Stimulated activated naive CD8-positive, alpha-beta T cell treated with anti-CD3 and anti-CD28 coated beads, Interleukin-15, Interleukin-2, amounts not matched to agents 100 ng/mL and 50 ng/mL, for 24 hours (primary cell): Measurements from ENCODE around the gene ZSCAN18.
A peak's percentile ranks its signal among the peaks of the same experiment; 100 is the strongest.
"Not testable (repeated sequence)": the region's sequence is repeated elsewhere in the genome, so short reads cannot be mapped to it uniquely, and the experiment has no call there.

Experiments
- H3K27ac Mint-ChIP-seq: one replicate; pipeline ENCODE4 v1.8.0; 2021; ENCODE audit warnings: mild to moderate bottlenecking, mixed read lengths
- H3K27me3 Mint-ChIP-seq: one replicate; pipeline ENCODE4 v1.8.0; 2021; ENCODE audit warnings: mixed read lengths
- H3K36me3 Mint-ChIP-seq: one replicate; pipeline ENCODE4 v1.8.0; 2021; ENCODE audit warnings: low read depth, mixed read lengths
- H3K4me1 Mint-ChIP-seq: one replicate; pipeline ENCODE4 v1.8.0; 2021; ENCODE audit warnings: low read depth, mixed read lengths
- H3K4me3 Mint-ChIP-seq: one replicate; pipeline ENCODE4 v1.8.0; 2021; ENCODE audit warnings: mild to moderate bottlenecking, mixed read lengths
- H3K9me3 Mint-ChIP-seq: one replicate; pipeline ENCODE4 v1.8.0; 2021; ENCODE audit warnings: mixed read lengths

ZSCAN18 gene

DNA sequence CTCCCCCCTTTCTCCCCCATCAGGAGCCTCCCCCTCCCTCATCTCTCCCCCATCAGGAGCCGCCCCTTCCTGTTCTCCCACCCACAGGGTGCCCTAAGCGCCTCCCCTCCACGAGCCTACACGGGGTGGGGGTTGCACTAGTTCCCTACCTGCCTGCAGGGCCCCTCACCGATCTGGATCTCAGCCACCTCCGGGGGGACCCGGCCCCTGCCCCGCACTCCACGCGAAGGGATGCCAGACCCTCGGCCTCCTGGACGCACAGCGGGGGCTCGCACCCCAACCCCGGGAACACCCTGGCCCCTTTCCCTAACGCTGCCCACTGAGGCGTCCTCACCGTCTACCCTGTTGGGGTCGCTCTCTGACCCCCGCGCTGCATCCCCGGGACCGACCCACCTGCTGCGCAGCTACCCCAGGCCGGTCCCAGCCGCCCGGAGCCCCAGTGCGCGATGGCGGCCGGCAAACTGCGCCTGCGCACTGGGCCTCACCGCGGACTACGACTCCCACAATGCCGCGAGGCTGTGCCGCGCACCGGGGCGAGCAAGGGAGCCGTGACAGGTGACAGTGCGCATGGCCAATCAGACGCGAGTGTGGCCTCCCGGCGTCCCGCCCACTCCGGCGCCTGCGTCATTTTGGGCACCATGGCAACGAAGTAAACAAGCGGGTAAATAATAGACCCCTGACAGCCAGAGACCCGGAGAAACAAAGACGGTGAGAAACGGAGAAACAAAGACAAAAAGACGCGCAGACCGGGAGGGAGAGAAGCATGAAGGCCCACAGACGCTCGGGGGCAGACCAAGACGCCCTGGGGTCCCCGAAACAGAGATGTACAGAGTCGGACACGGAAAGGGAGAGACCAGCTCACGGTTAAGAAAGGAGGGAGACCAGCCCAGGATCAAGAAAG lies at the start of gene ZSCAN18:
Gene ZSCAN18 (minus strand): TSS at position 451 of the 901 bp plus-strand sequence. CDS start 7,964 bp downstream, outside the sequence.
- Mint-ChIP-seq H3K9me3 (peaks cover 26% of the 10 kb centered on the region), H3K27me3 (no peaks in the 10 kb centered on the region), H3K4me3 (peak within 1 kb of the TSS; percentile 86), H3K4me1 (peaks cover 13% of the 10 kb centered on the region), H3K27ac (peak within 1 kb of the TSS; percentile 98), H3K36me3 (peaks cover 34% of the 10 kb centered on the region)

GRCh38 chr19:58147475-58147874 lies 49.4 kb upstream of the ZSCAN18 start:
- H3K27me3 Mint-ChIP-seq, H3K27ac Mint-ChIP-seq, H3K4me3 Mint-ChIP-seq: not testable (repeated sequence)
- Mint-ChIP-seq H3K36me3 (peaks cover 39% of the 10 kb centered on the region), H3K4me1 (peaks cover 18% of the 10 kb centered on the region), H3K9me3 (peaks cover 19% of the 10 kb centered on the region)

DNA sequence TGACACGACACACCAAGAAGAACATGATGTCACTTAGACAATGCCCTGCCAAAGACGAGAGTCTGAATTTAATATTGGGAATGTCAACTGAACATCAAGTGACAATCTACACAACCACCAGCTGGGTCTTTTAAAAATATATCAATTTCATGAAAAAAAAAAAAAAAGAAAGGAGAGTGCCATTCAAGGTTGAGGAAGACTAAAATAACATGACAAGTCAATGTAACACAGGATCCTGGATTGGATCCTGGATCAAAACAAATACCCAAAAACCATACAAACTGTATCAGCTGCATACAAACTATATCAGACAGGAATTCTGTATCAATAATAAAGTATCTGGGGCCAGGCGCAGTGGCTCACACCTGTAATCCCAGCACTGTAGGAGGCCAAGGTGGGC lies 47.8 kb upstream of the ZSCAN18 start:
- no peak overlapping the region for H3K27ac Mint-ChIP-seq
- peaks cover 50% of the 10 kb centered on the region for H3K36me3 Mint-ChIP-seq
- H3K9me3 Mint-ChIP-seq, result peaks cover 17% of the 10 kb centered on the region
- no peak overlapping the region for H3K4me3 Mint-ChIP-seq
- peaks cover 14% of the 10 kb centered on the region for H3K4me1 Mint-ChIP-seq
- no peaks in the 10 kb centered on the region for H3K27me3 Mint-ChIP-seq

DNA sequence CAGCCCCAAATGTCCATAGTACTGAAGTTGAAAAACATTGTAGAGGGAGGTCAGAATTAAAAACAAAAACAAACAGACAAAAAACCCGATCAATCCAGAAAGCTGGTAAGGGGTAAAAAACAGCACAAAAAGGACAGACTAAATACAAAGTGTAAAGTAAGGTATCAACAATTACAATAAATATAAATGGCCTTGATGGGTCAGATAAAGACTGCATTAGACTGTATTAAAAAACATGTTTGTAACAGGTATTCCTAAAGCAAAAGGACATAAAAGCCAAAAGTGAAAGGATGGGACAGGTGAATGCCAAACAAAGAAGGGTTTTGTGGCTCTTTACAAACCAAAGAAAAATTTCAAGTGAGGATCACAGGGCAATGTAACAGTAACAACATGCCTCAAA lies 36.2 kb upstream of the ZSCAN18 start:
- Mint-ChIP-seq H3K4me3 (no peak overlapping the region), H3K4me1 (no peaks in the 10 kb centered on the region), H3K9me3 (peaks cover 49% of the 10 kb centered on the region), H3K36me3 (peaks cover 92% of the 10 kb centered on the region), H3K27ac (no peak overlapping the region), H3K27me3 (no peaks in the 10 kb centered on the region)

DNA sequence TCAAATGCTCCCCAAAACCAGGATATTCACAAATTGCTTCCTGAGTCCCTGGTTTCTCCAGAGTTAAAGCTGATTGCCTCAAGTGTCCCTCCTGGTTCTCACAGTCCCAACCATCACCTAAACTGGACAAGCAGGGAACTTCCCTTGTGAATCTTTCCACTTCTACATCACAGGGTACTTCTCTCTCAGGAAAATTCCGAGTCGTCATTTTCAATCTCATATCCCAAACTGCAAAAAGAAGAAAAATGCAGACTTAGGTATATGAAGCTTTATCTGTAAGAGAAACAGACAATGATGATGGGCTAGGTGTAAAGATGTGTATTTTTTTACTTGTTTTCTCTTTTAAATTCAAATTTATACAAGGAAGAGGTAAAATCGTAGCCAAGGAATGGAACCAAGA lies 31.3 kb upstream of the ZSCAN18 start:
- peaks cover 60% of the 10 kb centered on the region for H3K9me3 Mint-ChIP-seq
- peaks cover 87% of the 10 kb centered on the region for H3K36me3 Mint-ChIP-seq

DNA sequence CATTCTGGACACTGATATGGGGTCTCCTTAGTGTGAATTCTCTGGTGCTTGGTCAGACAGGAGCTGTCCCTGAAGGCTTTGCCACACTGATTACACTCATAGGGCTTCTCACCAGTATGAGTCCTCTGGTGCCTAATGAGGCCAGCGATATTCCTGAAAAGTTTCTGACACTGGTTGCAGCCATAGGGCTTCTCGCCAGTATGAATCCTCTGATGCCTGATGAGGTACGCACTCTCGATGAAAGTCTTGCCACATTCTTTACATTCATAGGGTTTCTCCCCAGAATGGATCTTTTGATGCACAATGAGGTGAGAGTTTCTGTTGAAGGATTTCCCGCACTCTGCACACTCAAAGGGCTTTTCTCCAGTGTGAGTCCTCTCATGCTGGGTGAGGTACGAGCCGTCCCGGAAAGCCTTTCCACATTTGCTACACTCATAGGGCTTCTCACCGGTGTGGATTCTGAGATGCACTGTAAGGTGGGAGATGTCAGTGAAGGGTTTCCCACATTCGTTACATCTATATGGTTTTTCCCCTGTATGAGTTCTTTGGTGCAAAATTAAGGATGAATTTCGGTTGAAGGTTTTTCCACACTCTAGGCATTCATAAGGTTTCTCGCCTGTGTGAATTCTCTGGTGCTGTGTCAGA lies 30.1 kb upstream of the ZSCAN18 start:
- Mint-ChIP-seq H3K36me3 (peaks cover 81% of the 10 kb centered on the region), H3K9me3 (peaks cover 56% of the 10 kb centered on the region), H3K27ac (no peak overlapping the region), H3K4me3 (no peak overlapping the region), H3K4me1 (no peaks in the 10 kb centered on the region), H3K27me3 (no peaks in the 10 kb centered on the region)

More for the DNA sequence above, 31.3 kb upstream of the ZSCAN18 start:
- no peak overlapping the region for H3K27ac Mint-ChIP-seq
- no peaks in the 10 kb centered on the region for H3K27me3 Mint-ChIP-seq
- H3K4me1 Mint-ChIP-seq, result no peaks in the 10 kb centered on the region
- no peak overlapping the region for H3K4me3 Mint-ChIP-seq

DNA sequence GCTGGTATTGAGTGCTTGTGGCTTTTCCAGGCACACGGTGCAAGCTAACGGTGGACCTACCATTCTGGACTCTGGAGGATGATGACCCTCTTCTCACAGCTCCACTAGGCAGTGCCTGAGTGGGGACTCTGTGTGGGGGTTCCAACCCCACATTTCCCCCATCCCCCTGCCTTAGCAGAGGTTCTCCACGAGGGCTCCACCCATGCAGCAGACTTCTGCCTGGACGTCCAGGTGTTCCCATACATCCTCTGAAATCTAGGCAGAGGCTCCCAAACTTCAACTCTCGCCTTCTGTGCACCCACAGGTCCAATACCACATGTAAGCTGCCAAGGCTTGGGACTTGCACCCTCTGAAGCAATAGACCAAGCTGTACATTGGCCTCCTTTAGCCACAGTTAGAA lies 25.3 kb upstream of the ZSCAN18 start:
- Mint-ChIP-seq H3K9me3 (peaks cover 68% of the 10 kb centered on the region), H3K27ac (no peak overlapping the region), H3K4me1 (peaks cover 3% of the 10 kb centered on the region), H3K27me3 (peaks cover 8% of the 10 kb centered on the region), H3K36me3 (peaks cover 62% of the 10 kb centered on the region), H3K4me3 (no peak overlapping the region)

GRCh38 chr19:58118979-58119733 lies 21.1 kb upstream of the ZSCAN18 start:
- Mint-ChIP-seq H3K4me1 (peaks cover 3% of the 10 kb centered on the region), H3K27me3 (peaks cover 31% of the 10 kb centered on the region), H3K9me3 (peaks cover 69% of the 10 kb centered on the region), H3K27ac (no peak overlapping the region), H3K36me3 (peaks cover 57% of the 10 kb centered on the region), H3K4me3 (no peak overlapping the region)

- H3K9me3 Mint-ChIP-seq, result peaks cover 68% of the 10 kb centered on the region
- H3K27me3 Mint-ChIP-seq, result peaks cover 31% of the 10 kb centered on the region
- peaks cover 3% of the 10 kb centered on the region for H3K4me1 Mint-ChIP-seq
- H3K27ac Mint-ChIP-seq, result no peak overlapping the region
- H3K4me3 Mint-ChIP-seq, result no peak overlapping the region
- peaks cover 53% of the 10 kb centered on the region for H3K36me3 Mint-ChIP-seq
Observed at GRCh38 chr19:58117841-58118575, 20.0 kb upstream of the ZSCAN18 start.

DNA sequence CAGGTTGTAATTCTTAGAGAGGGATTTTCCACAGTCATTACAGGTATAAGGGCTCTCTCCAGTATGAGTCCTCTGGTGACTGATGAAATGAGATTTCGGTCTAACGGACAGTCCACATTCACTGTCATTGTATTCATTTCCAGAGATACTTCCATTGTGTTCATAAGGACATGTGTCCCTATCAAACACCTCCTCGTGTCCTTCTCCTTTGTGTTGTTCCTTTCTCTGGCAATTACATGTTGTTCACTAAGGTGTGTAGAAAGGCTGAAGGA lies 10.5 kb upstream of the ZSCAN18 start:
- peaks cover 47% of the 10 kb centered on the region for H3K9me3 Mint-ChIP-seq
- H3K27me3 Mint-ChIP-seq, result no peaks in the 10 kb centered on the region
- H3K4me1 Mint-ChIP-seq, result no peaks in the 10 kb centered on the region
- no peak overlapping the region for H3K27ac Mint-ChIP-seq
- peaks cover 48% of the 10 kb centered on the region for H3K36me3 Mint-ChIP-seq
- H3K4me3 Mint-ChIP-seq, result no peak overlapping the region

GRCh38 chr19:58107778-58108545 lies 9.9 kb upstream of the ZSCAN18 start:
- no peaks in the 10 kb centered on the region for H3K27me3 Mint-ChIP-seq
- peaks cover 52% of the 10 kb centered on the region for H3K36me3 Mint-ChIP-seq
- H3K27ac Mint-ChIP-seq, result no peak overlapping the region
- H3K9me3 Mint-ChIP-seq, result peaks cover 48% of the 10 kb centered on the region
- no peaks in the 10 kb centered on the region for H3K4me1 Mint-ChIP-seq
- H3K4me3 Mint-ChIP-seq, result no peak overlapping the region

DNA sequence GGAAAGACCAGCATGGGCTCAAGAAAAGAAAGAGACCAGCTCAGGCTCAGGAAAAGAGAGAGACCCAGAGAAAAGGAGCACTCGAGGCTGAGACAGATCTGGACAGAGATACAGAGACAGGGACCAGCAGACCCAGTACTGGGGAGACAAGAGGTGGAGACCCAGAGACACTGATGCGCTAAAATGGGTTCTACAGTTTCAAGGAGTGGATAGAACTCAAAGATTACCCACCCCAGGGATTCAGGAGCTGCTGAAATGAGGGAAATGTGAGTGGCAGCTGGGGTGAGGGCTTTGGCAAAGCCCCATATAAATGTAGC lies 609 bp upstream of the ZSCAN18 start:
- no peaks in the 10 kb centered on the region for H3K27me3 Mint-ChIP-seq
- H3K36me3 Mint-ChIP-seq, result peaks cover 35% of the 10 kb centered on the region
- peaks cover 13% of the 10 kb centered on the region for H3K4me1 Mint-ChIP-seq
- peak overlapping the region; percentile 86 for H3K4me3 Mint-ChIP-seq
- peak overlapping the region; percentile 98 for H3K27ac Mint-ChIP-seq
- peaks cover 28% of the 10 kb centered on the region for H3K9me3 Mint-ChIP-seq

GRCh38 chr19:58097349-58097748 lies 682 bp downstream of the ZSCAN18 start:
- Mint-ChIP-seq H3K27me3 (no peaks in the 10 kb centered on the region), H3K4me1 (peaks cover 13% of the 10 kb centered on the region), H3K4me3 (peak overlapping the region; percentile 74), H3K27ac (peak overlapping the region; percentile 69), H3K36me3 (peaks cover 30% of the 10 kb centered on the region), H3K9me3 (peaks cover 21% of the 10 kb centered on the region)

DNA sequence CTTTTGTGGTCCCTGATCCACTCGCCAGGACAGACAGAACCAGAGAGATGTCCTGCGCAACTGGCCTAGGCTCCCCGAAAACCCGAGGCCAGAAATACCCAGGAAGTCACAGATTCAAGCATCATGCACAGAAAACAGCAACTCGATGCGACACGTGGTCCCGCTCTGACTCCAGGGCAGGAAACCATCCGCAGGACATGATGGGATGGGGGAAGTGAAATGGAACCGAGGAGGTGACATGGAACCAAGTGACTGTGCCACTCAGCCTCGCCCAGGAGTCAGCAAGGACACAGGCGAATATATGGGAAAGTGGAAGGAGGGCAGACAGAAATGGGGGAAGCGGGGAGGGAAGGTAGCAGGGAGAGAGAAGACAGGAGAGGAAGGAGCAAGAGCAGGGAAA lies 1.1 kb downstream of the ZSCAN18 start:
- peaks cover 21% of the 10 kb centered on the region for H3K9me3 Mint-ChIP-seq
- H3K27ac Mint-ChIP-seq, result peak overlapping the region; percentile 69
- no peaks in the 10 kb centered on the region for H3K27me3 Mint-ChIP-seq
- peaks cover 32% of the 10 kb centered on the region for H3K36me3 Mint-ChIP-seq
- peak overlapping the region; percentile 74 for H3K4me3 Mint-ChIP-seq
- peaks cover 13% of the 10 kb centered on the region for H3K4me1 Mint-ChIP-seq
